Upper lobe of right lung (tissue), 1 donor: Measurements from ENCODE around the gene FMN1. TPM values are rescaled to one million over a fixed set of nuclear protein-coding genes. Genes with fewer than 3 reads are reported as not detected.
A peak's percentile ranks its signal among the peaks of the same experiment; 100 is the strongest.

Experiments
- ATAC-seq: fragments of 200-7000 bp; cut with Tn5 transposase; one replicate; pipeline ENCODE4 v1.9.1; 2020; ENCODE audit warnings: mild to moderate bottlenecking, moderate library complexity
- DNase-seq: peaks from one replicate; pipeline ENCODE4 v3.0.0-alpha.2; 2020
- H3K27ac ChIP-seq: fragments of 200-600 bp; one replicate; pipeline ENCODE4 v1.8.0; 2022
- H3K27me3 ChIP-seq: fragments of 200-600 bp; one replicate; pipeline ENCODE4 v1.8.0; 2022; ENCODE audit warnings: mild to moderate bottlenecking
- H3K36me3 ChIP-seq: fragments of 200-600 bp; one replicate; pipeline ENCODE4 v1.8.0; 2022
- H3K4me1 ChIP-seq: fragments of 200-600 bp; one replicate; pipeline ENCODE4 v1.8.0; 2022
- H3K4me3 ChIP-seq: fragments of 200-600 bp; one replicate; pipeline ENCODE4 v1.8.0; 2022; ENCODE audit warnings: mild to moderate bottlenecking
- H3K9me3 ChIP-seq: fragments of 200-600 bp; one replicate; pipeline ENCODE4 v1.8.0; 2022
- CTCF ChIP-seq: fragments of 200-600 bp; IDR thresholded peaks from one replicate; pipeline ENCODE4 v1.8.0; 2022; ENCODE audit warnings: antibody characterized with exemption
- intact Hi-C: fragments of 100-400 bp; cut with DNase I; formaldehyde crosslinking; loops from one replicate; pipeline ENCODE4 v1.11.0; 2022
- total RNA-seq: library from RNA; stranded (reverse); fragmentation: NEBNext Ultra II Directional; extraction: Animal tissue kit (Norgen Biotek cat#: 25700); gene quantifications from one replicate; pipeline ENCODE4 v1.2.1, GENCODE V29; 2021
- donor health status: DM: no; HTN: yes; CAD: no; lungs with severe emphysema.

FMN1 gene
- total RNA-seq, 1 donor from 2014 or later = 33.5 TPM

GRCh38 chr15:32959077-32959476, 235.4 kb downstream of the FMN1 start:
- Histone ChIP-seq H3K4me3 (no peak overlapping the region), H3K27me3 (no peaks in the 10 kb centered on the region), H3K9me3 (no peaks in the 10 kb centered on the region), H3K4me1 (no peaks in the 10 kb centered on the region), H3K27ac (peak overlapping the region; percentile 17), H3K36me3 (no peaks in the 10 kb centered on the region)
- ATAC-seq (peak; percentile 46), DNase-seq (no peak)
- TF ChIP-seq CTCF = no peak
- intact Hi-C loops = no loop called here

GRCh38 chr15:32957219-32957618, 237.3 kb downstream of the FMN1 start:
- Histone ChIP-seq H3K27me3 (no peaks in the 10 kb centered on the region), H3K36me3 (no peaks in the 10 kb centered on the region), H3K9me3 (no peaks in the 10 kb centered on the region), H3K27ac (no peak overlapping the region), H3K4me1 (no peaks in the 10 kb centered on the region), H3K4me3 (no peak overlapping the region)
- intact Hi-C loops = no loop called here
- ATAC-seq (no peak), DNase-seq (no peak)
- no peak for TF ChIP-seq CTCF

GRCh38 chr15:32956711-32957110, 237.8 kb downstream of the FMN1 start:
- Histone ChIP-seq H3K27me3 (no peaks in the 10 kb centered on the region), H3K4me3 (no peak overlapping the region), H3K9me3 (no peaks in the 10 kb centered on the region), H3K36me3 (no peaks in the 10 kb centered on the region), H3K27ac (no peak overlapping the region), H3K4me1 (no peaks in the 10 kb centered on the region)
- ATAC-seq (no peak), DNase-seq (no peak)
- intact Hi-C loops = no loop called here
- TF ChIP-seq CTCF = no peak

GRCh38 chr15:32956006-32956405, 238.5 kb downstream of the FMN1 start:
- Histone ChIP-seq H3K4me3 (no peak overlapping the region), H3K27me3 (no peaks in the 10 kb centered on the region), H3K27ac (no peak overlapping the region), H3K9me3 (no peaks in the 10 kb centered on the region), H3K36me3 (no peaks in the 10 kb centered on the region), H3K4me1 (no peaks in the 10 kb centered on the region)
- no peak for DNase-seq
- peak; percentile 37 for TF ChIP-seq CTCF
- ATAC-seq = peak; percentile 26
- intact Hi-C loops = no loop called here

GRCh38 chr15:32953533-32953910, 241.0 kb downstream of the FMN1 start:
- H3K9me3 ChIP-seq = no peaks in the 10 kb centered on the region
- no peaks in the 10 kb centered on the region for H3K27me3 ChIP-seq
- no peak for TF ChIP-seq CTCF
- no peak overlapping the region for H3K27ac ChIP-seq
- no peaks in the 10 kb centered on the region for H3K4me1 ChIP-seq
- intact Hi-C loops = no loop called here
- no peak for DNase-seq
- H3K36me3 ChIP-seq = no peaks in the 10 kb centered on the region
- ATAC-seq = no peak
- H3K4me3 ChIP-seq = no peak overlapping the region

- H3K4me3 ChIP-seq = no peak overlapping the region
- H3K4me1 ChIP-seq = no peaks in the 10 kb centered on the region
- no peak for TF ChIP-seq CTCF
- ATAC-seq = no peak
- no peak for DNase-seq
- H3K27me3 ChIP-seq = no peaks in the 10 kb centered on the region
- no peak overlapping the region for H3K27ac ChIP-seq
- intact Hi-C loops = no loop called here
- H3K36me3 ChIP-seq = no peaks in the 10 kb centered on the region
- H3K9me3 ChIP-seq = no peaks in the 10 kb centered on the region
These were observed 241.5 kb downstream of the FMN1 start for GRCh38 chr15:32952901-32953532.
